Jurkat, Clone E6-1 (cell line): ENCODE measurements around the gene DERL2.
"Not testable (repeated sequence)": the region's sequence is repeated elsewhere in the genome, so short reads cannot be mapped to it uniquely, and the experiment has no call there.

Experiments
- DNase-seq: peaks from one replicate; pipeline ENCODE4 v3.0.0-alpha.2; 2011; ENCODE audit warnings: low read depth, low spot score
- H3K4me3 ChIP-seq: 2 replicates; pipeline ENCODE4 v1.5.1; 2011; ENCODE audit warnings: mild to moderate bottlenecking, low read length, control low read depth, moderate library complexity

The DERL2 gene

GRCh38 chr17:5444209-5444608 lies 41.8 kb downstream of the DERL2 start:
- no peak overlapping the region for H3K4me3 ChIP-seq
- no peak for DNase-seq

GRCh38 chr17:5443728-5444127 lies 42.2 kb downstream of the DERL2 start:
- DNase-seq, result no peak
- no peak overlapping the region for H3K4me3 ChIP-seq

- no peak for DNase-seq
- peak overlapping the region; percentile 95 for H3K4me3 ChIP-seq
Observed at GRCh38 chr17:5439446-5439764, 46.6 kb downstream of the DERL2 start.

GRCh38 chr17:5438716-5439445 lies 47.1 kb downstream of the DERL2 start, which contains the start of gene C1QBP:
C1QBP (minus strand) TSS chr17:5439155; CDS start chr17:5439073, 82 bp downstream.
- peak within 1 kb of the TSS; percentile 95 for H3K4me3 ChIP-seq

DNA sequence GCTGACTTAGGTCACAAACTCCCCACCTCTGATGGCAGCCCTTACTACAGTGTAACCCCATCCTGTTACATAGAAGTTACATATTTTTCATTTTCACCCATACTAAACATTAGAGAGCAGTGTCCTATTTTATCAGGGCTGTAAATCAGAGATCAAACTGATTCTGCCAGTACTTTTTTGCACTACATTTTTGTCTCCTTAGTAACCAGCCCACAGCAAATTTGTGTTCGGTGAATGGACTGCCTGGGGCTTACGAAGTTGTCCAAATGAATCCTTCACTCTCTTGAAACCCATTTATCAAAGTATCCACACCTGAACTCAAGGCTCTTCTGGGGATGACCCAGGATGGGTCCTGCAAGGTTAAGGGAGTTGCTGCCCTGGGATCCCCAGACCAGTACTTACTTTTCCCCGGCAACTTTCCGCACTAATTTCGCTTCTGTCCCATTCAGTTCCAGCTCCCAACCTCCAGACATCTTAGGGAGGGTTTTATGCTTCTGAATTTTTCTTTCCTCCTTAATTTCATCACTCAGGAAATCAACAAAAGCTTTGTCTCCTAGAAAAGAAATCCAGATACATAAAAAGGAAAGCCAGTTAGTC lies 48.2 kb downstream of the DERL2 start:
- DNase-seq, result no peak
- H3K4me3 ChIP-seq, result peak overlapping the region; percentile 95

More at GRCh38 chr17:5438716-5439445, 47.1 kb downstream of the DERL2 start, which contains the start of gene C1QBP:
- DNase-seq, result peak; percentile 91

GRCh38 chr17:5435781-5436315 lies 50.1 kb downstream of the DERL2 start:
- DNase-seq, result peak; percentile 57
- H3K4me3 ChIP-seq, result not testable (repeated sequence)

GRCh38 chr17:5434984-5435383 lies 51.0 kb downstream of the DERL2 start:
- no peak overlapping the region for H3K4me3 ChIP-seq
- DNase-seq, result no peak

DNA sequence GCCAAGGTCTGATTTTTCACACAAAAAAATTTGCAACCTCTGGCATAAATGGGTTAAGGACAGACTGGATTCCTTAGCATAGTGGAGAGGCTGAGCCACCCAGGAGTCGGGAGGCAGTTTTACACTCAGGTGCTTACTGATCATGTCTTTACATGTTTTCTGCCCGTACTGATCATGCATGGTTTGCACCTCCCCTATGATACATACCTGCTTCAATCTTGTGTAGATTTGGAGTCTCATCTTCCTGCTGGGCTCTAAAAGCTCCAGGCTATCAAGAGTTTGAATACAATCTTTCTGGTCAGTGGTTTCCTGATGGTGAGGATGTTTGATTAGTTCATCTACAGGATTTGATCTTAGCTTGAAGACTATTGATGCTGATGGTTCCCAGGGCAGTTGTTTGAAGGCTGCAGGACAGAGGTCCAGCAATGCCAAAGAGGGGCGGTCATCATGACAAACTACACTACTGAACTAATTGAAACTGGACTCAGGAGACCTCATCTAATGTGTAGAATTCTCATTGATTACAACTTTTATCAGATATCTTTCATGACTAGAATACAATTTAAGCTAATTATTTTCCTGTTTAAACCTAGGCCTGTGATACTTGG lies 53.9 kb downstream of the DERL2 start:
- H3K4me3 ChIP-seq, result no peak overlapping the region
- no peak for DNase-seq

- DNase-seq, H3K4me3 ChIP-seq: not testable (repeated sequence)
Observed at GRCh38 chr17:5431234-5431633, 54.7 kb downstream of the DERL2 start.

DNA sequence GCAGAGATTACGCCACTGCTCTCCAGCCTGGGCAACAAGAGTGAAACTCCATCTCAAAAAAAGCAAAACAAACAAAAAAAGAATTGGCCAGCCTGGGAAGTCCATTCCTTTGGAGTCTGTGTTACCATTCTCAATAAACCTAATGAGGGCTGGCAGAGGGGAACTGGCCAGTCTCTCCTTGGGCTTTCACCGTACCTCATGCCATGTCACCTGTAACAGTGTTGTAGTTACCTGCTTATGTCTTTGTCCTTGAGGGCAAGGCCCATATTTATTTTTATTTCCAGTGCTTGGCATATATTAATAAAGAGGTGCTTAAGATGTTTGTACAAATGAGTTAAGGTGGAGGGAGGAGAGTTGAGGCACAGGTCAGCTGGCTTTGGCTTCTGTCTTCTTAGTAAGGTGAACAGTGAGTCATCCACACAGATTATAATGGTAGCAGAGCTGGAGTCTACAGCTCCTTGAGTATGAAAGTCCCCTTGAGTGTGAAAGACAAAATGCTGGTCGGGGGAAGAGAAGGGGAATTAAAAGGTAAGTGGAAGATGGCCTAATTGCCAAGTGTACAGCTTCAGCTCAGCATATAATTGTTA lies 55.5 kb downstream of the DERL2 start:
- DNase-seq, result no peak
- no peak overlapping the region for H3K4me3 ChIP-seq

- H3K4me3 ChIP-seq, result no peak overlapping the region
- DNase-seq, result no peak
Observed at GRCh38 chr17:5429191-5429887, 56.6 kb downstream of the DERL2 start.

DNA sequence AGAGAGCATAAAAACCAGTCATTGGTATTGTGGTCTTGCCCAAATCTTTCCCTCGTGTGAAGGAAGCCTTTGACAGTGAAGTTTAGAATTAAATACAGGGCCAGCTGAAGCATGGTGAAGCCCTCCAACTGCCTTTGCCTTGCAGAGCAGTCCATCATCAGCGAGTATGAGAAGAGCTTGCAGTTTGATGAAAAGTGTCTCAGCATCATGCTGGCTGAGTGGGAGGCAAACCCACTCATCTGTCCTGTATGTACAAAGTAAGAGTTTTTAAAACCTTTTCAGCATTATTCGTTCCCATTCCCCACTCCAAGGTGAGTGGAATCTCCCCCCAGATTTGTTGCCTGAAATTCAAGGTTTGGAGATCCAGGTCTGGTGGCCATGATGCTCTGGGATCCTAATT lies 60.2 kb downstream of the DERL2 start:
- DNase-seq, result no peak
- H3K4me3 ChIP-seq, result no peak overlapping the region

DNA sequence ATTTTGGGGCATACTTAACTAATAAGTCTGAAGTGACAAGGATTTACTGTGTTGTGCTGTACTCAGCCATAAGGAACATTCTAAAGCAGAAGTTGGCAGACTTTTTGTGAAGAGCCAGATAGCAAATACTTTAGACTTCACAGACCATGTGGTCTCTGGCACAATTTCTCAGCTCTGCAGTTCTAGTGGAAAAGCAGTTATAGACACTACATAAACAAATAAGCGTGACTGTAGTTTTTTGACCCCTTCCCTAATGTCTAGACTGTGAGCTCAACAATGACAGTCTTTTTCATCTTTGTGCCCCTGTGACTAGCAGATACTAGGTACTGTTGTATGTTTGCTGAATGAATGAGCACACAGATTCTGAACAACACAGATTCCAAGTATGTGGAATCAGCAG lies 61.1 kb downstream of the DERL2 start:
- no peak for DNase-seq
- no peak overlapping the region for H3K4me3 ChIP-seq

- DNase-seq, result no peak
Observed at GRCh38 chr17:5422505-5422904, 63.5 kb downstream of the DERL2 start.

More at GRCh38 chr17:5422505-5422904, 63.5 kb downstream of the DERL2 start:
- H3K4me3 ChIP-seq, result no peak overlapping the region
